ENCODE results near the gene HTRA1. TPM values are rescaled to one million over a fixed set of nuclear protein-coding genes. Genes with fewer than 3 reads are reported as not detected.

The HTRA1 gene
- total RNA-seq = under 1 TPM in 1 of 2 experiments, not detected in 1; 0.13 TPM
- polyA plus RNA-seq = 0.56 TPM

DNA sequence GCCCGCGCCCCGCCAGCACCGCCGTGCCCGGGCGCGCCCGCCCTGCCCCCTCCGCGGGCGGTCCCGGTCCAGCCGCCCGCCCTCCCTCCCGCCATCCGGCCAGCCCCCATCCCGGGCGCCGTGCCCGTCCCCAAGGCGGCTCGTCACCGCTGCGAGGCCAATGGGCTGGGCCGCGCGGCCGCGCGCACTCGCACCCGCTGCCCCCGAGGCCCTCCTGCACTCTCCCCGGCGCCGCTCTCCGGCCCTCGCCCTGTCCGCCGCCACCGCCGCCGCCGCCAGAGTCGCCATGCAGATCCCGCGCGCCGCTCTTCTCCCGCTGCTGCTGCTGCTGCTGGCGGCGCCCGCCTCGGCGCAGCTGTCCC lies at the start of gene HTRA1:
HTRA1 (plus strand) TSS at position 187 of the 362 bp plus-strand sequence; CDS start at position 287, 100 bp downstream.
- no peaks in the 10 kb centered on the region for H3K9me3 Mint-ChIP-seq
- H3K4me1 Mint-ChIP-seq = peaks cover 14 to 24% (median 19%) of the 10 kb centered on the region in 3 donors
- Histone ChIP-seq H3K36me3 (ENCODE audit: insufficient read depth, low read length) (no peaks in the 10 kb centered on the region), H3K4me3 (ENCODE audit: low read length) (peak within 1 kb of the TSS; percentile 49), H3K4me1 (ENCODE audit: insufficient read depth, low read length) (peaks cover 9% of the 10 kb centered on the region), H3K9me3 (ENCODE audit: low read length) (no peaks in the 10 kb centered on the region), H3K27me3 (ENCODE audit: insufficient read depth, low read length, poor library complexity, severe bottlenecking) (peaks cover 36% of the 10 kb centered on the region), H3K27ac (ENCODE audit: low read depth, low read length) (no peak within 1 kb of the TSS)
- peak within 1 kb of the TSS in 2 of 8 donors; percentile 14 to 71 for H3K27ac Mint-ChIP-seq
- H3K4me3 Mint-ChIP-seq = peak within 1 kb of the TSS; percentile 88 to 93 (median 89)
- no peaks in the 10 kb centered on the region for H3K36me3 Mint-ChIP-seq
- no peak for DNase-seq
- ChIA-PET POLR2A (no interaction called here), CTCF (no interaction called here)
- H3K27me3 Mint-ChIP-seq = peaks cover 44 to 57% of the 10 kb centered on the region in 2 donors

DNA sequence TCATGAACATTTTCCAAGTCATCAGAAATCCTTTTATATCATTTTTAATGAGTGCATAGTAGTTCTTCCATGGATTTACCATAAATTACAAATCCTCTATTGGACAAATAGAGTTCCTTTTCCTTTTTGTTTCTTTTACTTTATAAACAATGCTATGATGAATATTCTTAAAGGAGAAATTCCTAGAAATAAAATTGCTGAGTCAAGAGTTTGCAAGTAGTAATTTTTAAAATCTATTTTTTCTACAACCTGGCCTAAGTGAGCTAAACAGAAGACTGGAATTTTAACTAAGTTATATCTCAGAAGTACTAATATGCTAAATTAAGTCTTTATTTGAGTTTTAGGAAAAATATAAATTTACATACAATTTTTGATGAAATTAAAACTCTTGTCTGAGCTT lies 48.0 kb upstream of the HTRA1 start:
- Histone ChIP-seq H3K27me3 (ENCODE audit: insufficient read depth, low read length, poor library complexity, severe bottlenecking) (no peaks in the 10 kb centered on the region), H3K4me1 (ENCODE audit: insufficient read depth, low read length) (peaks cover 38% of the 10 kb centered on the region), H3K36me3 (ENCODE audit: insufficient read depth, low read length) (no peaks in the 10 kb centered on the region), H3K9me3 (ENCODE audit: low read length) (no peaks in the 10 kb centered on the region), H3K27ac (ENCODE audit: low read depth, low read length) (no peak overlapping the region), H3K4me3 (ENCODE audit: low read length) (no peak overlapping the region)
- CTCF ChIA-PET = interaction anchor here (2.2 kb wide), 1 partner anchor 21 kb away, joined by 8 read pairs; no protein-coding TSS in a partner anchor
- Mint-ChIP-seq H3K9me3 (peaks cover 0 to 1% (median 0%) of the 10 kb centered on the region in 5 donors), H3K4me1 (peaks cover 44 to 69% (median 56%) of the 10 kb centered on the region in 3 donors), H3K27ac (peak overlapping the region in 3 of 8 donors; percentile 24 to 36 (median 32)), H3K36me3 (peaks cover 25 to 70% (median 35%) of the 10 kb centered on the region in 3 donors), H3K4me3 (no peak overlapping the region), H3K27me3 (no peaks in the 10 kb centered on the region)
- no peak for DNase-seq
- POLR2A ChIA-PET = no interaction called here

DNA sequence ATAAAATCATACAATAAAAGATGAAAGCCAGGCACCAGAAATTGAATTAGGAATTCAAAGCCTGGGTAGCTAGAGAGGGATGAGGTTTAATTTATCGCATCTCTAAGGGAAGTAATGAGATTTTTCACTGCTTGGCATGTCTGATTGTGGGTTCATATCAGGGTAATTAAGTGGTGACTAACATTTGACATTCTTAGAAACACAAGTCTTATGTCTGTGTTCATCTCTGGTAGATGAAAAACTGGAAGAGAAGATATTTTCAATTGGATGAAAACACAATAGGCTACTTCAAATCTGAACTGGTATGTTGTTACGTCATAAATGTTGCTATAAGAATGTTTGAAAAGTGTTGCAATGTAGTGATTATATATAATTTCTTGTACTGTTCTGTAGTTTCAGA lies 43.7 kb upstream of the HTRA1 start:
- ChIA-PET CTCF (no interaction called here), POLR2A (no interaction called here)
- Histone ChIP-seq H3K27ac (ENCODE audit: low read depth, low read length) (no peak overlapping the region), H3K4me1 (ENCODE audit: insufficient read depth, low read length) (peaks cover 82% of the 10 kb centered on the region), H3K9me3 (ENCODE audit: low read length) (no peaks in the 10 kb centered on the region), H3K4me3 (ENCODE audit: low read length) (no peak overlapping the region), H3K27me3 (ENCODE audit: insufficient read depth, low read length, poor library complexity, severe bottlenecking) (no peaks in the 10 kb centered on the region), H3K36me3 (ENCODE audit: insufficient read depth, low read length) (no peaks in the 10 kb centered on the region)
- Mint-ChIP-seq H3K4me1 (peaks cover 78 to 89% (median 88%) of the 10 kb centered on the region in 3 donors), H3K27me3 (no peaks in the 10 kb centered on the region), H3K36me3 (peaks cover 14 to 65% (median 24%) of the 10 kb centered on the region in 3 donors), H3K4me3 (peak overlapping the region in 6 of 7 donors; percentile 26 to 74 (median 54)), H3K27ac (peak overlapping the region; percentile 17 to 99 (median 80)), H3K9me3 (no peaks in the 10 kb centered on the region)
- DNase-seq = no peak

DNA sequence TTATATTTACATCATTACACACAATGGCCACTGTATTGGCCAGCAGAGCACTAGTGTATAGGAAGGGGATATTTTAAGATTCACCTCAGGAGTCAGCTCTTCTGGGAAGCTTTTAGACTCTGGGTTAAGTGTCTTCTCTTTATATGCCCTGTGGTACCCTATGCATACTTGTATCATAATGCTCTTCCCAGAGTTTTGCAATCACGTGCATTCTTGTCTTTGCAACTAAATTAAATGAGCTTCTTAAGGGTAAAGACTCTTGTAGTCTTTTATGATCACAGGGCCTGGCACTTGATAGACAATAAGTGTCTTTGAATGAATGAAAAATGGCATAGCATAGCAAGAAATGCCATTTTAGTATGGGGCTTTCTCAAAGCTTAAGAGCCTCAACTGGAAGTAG lies 42.3 kb upstream of the HTRA1 start:
- no peak overlapping the region for H3K4me3 Mint-ChIP-seq
- Histone ChIP-seq H3K27ac (ENCODE audit: low read depth, low read length) (no peak overlapping the region), H3K27me3 (ENCODE audit: insufficient read depth, low read length, poor library complexity, severe bottlenecking) (no peaks in the 10 kb centered on the region), H3K4me3 (ENCODE audit: low read length) (no peak overlapping the region), H3K9me3 (ENCODE audit: low read length) (no peaks in the 10 kb centered on the region), H3K36me3 (ENCODE audit: insufficient read depth, low read length) (no peaks in the 10 kb centered on the region), H3K4me1 (ENCODE audit: insufficient read depth, low read length) (peaks cover 91% of the 10 kb centered on the region)
- H3K9me3 Mint-ChIP-seq = no peaks in the 10 kb centered on the region
- DNase-seq = no peak
- H3K36me3 Mint-ChIP-seq = peaks cover 11 to 58% (median 18%) of the 10 kb centered on the region in 3 donors
- peaks cover 86 to 96% (median 94%) of the 10 kb centered on the region in 3 donors for H3K4me1 Mint-ChIP-seq
- CTCF ChIA-PET = interaction anchor here (1.6 kb wide), 2 partner anchors 14 to 28 kb away, joined by 3 to 6 read pairs; no protein-coding TSS in a partner anchor
- H3K27me3 Mint-ChIP-seq = no peaks in the 10 kb centered on the region
- POLR2A ChIA-PET = interaction anchor here (1.0 to 2.2 kb wide), 2 partner anchors 42 to 45 kb away, joined by 3 to 12 read pairs; partner anchors contain the start of gene PLEKHA1
- H3K27ac Mint-ChIP-seq = peak overlapping the region in 5 of 8 donors; percentile 27 to 66 (median 51)

DNA sequence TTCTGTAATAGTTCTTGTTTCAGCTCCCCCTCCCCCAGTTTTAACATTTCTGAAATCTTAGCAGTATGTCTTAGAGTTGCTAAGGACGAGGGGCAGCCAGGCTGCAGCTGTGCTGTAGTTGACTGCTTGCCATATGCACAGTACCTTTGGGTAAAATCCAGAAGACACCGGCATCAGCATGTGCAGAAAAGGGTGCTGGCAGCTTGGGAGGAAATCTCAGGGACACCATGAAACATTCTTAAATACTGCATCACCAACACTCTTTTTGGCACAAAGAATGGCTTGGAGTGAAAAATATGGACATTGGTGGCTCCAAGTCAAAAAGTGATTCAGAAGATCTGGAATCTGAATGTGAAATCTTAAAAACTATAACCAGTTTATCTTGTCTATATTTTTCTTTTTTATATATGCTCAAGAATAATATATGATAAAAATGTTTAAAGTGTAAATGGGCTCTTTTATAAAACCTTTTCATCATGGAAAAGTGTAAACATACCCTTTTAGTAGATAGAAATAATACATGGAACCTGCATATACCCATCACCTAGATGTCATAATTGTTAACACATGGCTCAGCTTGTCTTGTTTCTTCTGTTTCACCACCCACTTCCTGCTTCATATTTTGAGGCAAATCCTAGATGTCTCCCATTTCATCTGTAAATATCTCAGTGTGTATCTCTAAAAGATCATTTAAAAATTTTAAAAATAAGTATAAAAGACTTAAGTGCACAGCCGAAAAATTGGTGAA lies 41.3 kb upstream of the HTRA1 start:
- Mint-ChIP-seq H3K27ac (peak overlapping the region; percentile 38 to 99 (median 90)), H3K27me3 (no peaks in the 10 kb centered on the region), H3K4me1 (peaks cover 87 to 97% (median 96%) of the 10 kb centered on the region in 3 donors), H3K36me3 (peaks cover 9 to 57% (median 12%) of the 10 kb centered on the region in 3 donors), H3K4me3 (peak overlapping the region in 3 of 7 donors; percentile 19 to 48 (median 29)), H3K9me3 (no peaks in the 10 kb centered on the region)
- Histone ChIP-seq H3K27ac (ENCODE audit: low read depth, low read length) (no peak overlapping the region), H3K36me3 (ENCODE audit: insufficient read depth, low read length) (no peaks in the 10 kb centered on the region), H3K4me3 (ENCODE audit: low read length) (peak overlapping the region; percentile 26), H3K27me3 (ENCODE audit: insufficient read depth, low read length, poor library complexity, severe bottlenecking) (no peaks in the 10 kb centered on the region), H3K9me3 (ENCODE audit: low read length) (no peaks in the 10 kb centered on the region), H3K4me1 (ENCODE audit: insufficient read depth, low read length) (peaks cover 92% of the 10 kb centered on the region)
- ChIA-PET POLR2A (interaction anchor here (1.0 to 2.2 kb wide), 2 partner anchors 43 to 46 kb away, joined by 3 to 12 read pairs; partner anchors contain the start of gene PLEKHA1), CTCF (interaction anchor here (1.6 kb wide), 2 partner anchors 15 to 27 kb away, joined by 3 to 6 read pairs; no protein-coding TSS in a partner anchor)
- DNase-seq = no peak

DNA sequence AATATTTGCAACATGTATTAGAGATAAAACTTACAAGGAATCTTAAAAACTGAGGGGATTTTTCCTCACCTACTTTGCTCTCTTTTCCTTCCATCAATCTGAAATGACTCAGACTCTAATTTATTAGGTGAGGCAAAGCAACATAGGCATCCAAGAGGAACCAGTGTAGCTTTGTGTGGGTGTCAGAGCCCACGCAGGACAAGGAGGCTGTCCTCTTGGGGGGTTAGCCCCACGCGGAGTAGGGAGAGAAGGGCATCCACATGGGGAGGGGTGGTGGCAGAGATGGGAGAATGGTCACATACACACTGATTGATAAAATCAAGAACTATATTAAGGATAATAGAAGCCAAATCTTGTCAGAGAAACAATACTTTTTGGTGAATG lies 40.7 kb upstream of the HTRA1 start:
- no peak overlapping the region for H3K27ac ChIP-seq (ENCODE audit: low read depth, low read length)
- no peaks in the 10 kb centered on the region for H3K9me3 Mint-ChIP-seq
- no peaks in the 10 kb centered on the region for H3K36me3 ChIP-seq (ENCODE audit: insufficient read depth, low read length)
- DNase-seq = no peak
- CTCF ChIA-PET = interaction anchor here (1.6 kb wide), 1 partner anchor 27 kb away, joined by 3 read pairs; no protein-coding TSS in a partner anchor
- peaks cover 86% of the 10 kb centered on the region for H3K4me1 ChIP-seq (ENCODE audit: insufficient read depth, low read length)
- H3K27ac Mint-ChIP-seq = peak overlapping the region; percentile 76 to 99 (median 92)
- H3K9me3 ChIP-seq (ENCODE audit: low read length) = no peaks in the 10 kb centered on the region
- H3K36me3 Mint-ChIP-seq = peaks cover 9 to 53% (median 12%) of the 10 kb centered on the region in 3 donors
- POLR2A ChIA-PET = interaction anchor here (2.2 kb wide), 1 partner anchor 46 kb away, joined by 12 read pairs; the partner anchor contains the start of gene PLEKHA1
- no peaks in the 10 kb centered on the region for H3K27me3 Mint-ChIP-seq
- peak overlapping the region in 6 of 7 donors; percentile 12 to 62 (median 56) for H3K4me3 Mint-ChIP-seq
- H3K27me3 ChIP-seq (ENCODE audit: insufficient read depth, low read length, poor library complexity, severe bottlenecking) = no peaks in the 10 kb centered on the region
- H3K4me3 ChIP-seq (ENCODE audit: low read length) = no peak overlapping the region
- peaks cover 83 to 93% (median 91%) of the 10 kb centered on the region in 3 donors for H3K4me1 Mint-ChIP-seq

DNA sequence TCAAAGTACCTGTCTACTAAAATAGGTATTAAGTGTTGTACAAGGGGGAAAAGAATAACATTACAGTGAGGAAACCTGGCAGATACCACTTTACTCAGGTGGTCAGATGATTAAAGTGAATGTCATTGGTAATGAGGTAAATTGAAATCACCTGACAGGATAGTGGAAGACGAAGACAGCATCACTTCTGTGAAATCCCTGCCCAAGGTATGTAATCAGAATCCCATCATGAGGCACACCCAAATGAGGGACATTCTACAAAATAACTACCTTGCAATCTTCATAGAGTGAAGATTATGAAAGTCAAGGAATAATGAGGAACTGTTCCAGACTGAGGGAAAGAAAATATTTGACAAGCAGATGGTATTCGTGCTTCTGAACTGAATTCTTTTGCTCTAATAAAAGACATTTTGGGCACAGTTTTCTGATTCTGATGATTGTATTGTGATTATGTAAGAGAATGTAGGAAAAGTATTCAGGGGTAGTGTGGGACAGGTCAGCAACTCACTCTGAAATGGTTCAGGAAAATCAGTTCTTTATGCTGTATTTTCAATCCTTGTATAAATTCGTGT lies 40.2 kb upstream of the HTRA1 start:
- H3K36me3 ChIP-seq (ENCODE audit: insufficient read depth, low read length) = no peaks in the 10 kb centered on the region
- no peaks in the 10 kb centered on the region for H3K9me3 ChIP-seq (ENCODE audit: low read length)
- Mint-ChIP-seq H3K27ac (peak overlapping the region; percentile 76 to 99 (median 92)), H3K4me1 (peaks cover 80 to 92% (median 90%) of the 10 kb centered on the region in 3 donors), H3K4me3 (peak overlapping the region; percentile 10 to 62 (median 58)), H3K36me3 (peaks cover 8 to 51% (median 16%) of the 10 kb centered on the region in 3 donors), H3K9me3 (no peaks in the 10 kb centered on the region), H3K27me3 (no peaks in the 10 kb centered on the region)
- POLR2A ChIA-PET = interaction anchor here (1.3 kb wide), 1 partner anchor 46 kb away, joined by 7 read pairs; the partner anchor contains the start of gene PLEKHA1
- H3K4me1 ChIP-seq (ENCODE audit: insufficient read depth, low read length) = peaks cover 81% of the 10 kb centered on the region
- CTCF ChIA-PET = no interaction called here
- H3K4me3 ChIP-seq (ENCODE audit: low read length) = no peak overlapping the region
- DNase-seq = peak in 1 of 5 donors; percentile 20
- no peak overlapping the region for H3K27ac ChIP-seq (ENCODE audit: low read depth, low read length)
- H3K27me3 ChIP-seq (ENCODE audit: insufficient read depth, low read length, poor library complexity, severe bottlenecking) = no peaks in the 10 kb centered on the region

Measured in CD8-positive, alpha-beta memory T cell (primary cell).